HCT116 (cell line): ENCODE data around the gene LDHAL6B. TPM values are rescaled to one million over a fixed set of nuclear protein-coding genes. Genes with fewer than 3 reads are reported as not detected.

Experiments used
- ATAC-seq: fragments of 200-7000 bp; cut with Tn5 transposase; 2 replicates; pipeline ENCODE4 v1.9.1; 2020; ENCODE audit warnings: mild to moderate bottlenecking, moderate library complexity
- BruUV-seq: library from RNA; stranded (reverse); fragments of 400-500 nt; replicated peaks from 2 replicates; lab custom pipeline; 2021; lab: Mats Ljungman, UMichigan
- CTCF ChIA-PET: fragments of 300-600 bp; sonication (Branson Sonifier 250); formaldehyde crosslinking; loops from one replicate; lab custom pipeline; 2021; ENCODE audit warnings: antibody characterized with exemption; lab: Charles Lee
- POLR2A ChIA-PET: fragments of 300-600, 350-600 bp; sonication (Branson Sonifier 250); formaldehyde crosslinking; loops from one replicate; lab custom pipeline; 2021; ENCODE audit warnings: antibody characterized with exemption; lab: Charles Lee
- RAD21 ChIA-PET, 2 experiments: fragments of 300-600 bp; sonication (Branson Sonifier 250); formaldehyde crosslinking; loops; one replicate each; lab custom pipeline; 2023; ENCODE audit warnings: low total read pairs in 2 of 2; ENCODE audit not compliant: uncharacterized antibody in 2 of 2, unreplicated experiment in 2 of 2, low non-redundant PET in 1 of 2; lab: Charles Lee
- DNase-seq: peaks from one replicate; pipeline ENCODE4 v3.0.0-alpha.2; 2010; ENCODE audit warnings: low read depth, low spot score
- H2AFZ ChIP-seq: fragments of 200-600 bp; shearing (Covaris generic), sonication (generic); 2 replicates; pipeline ENCODE4 v1.6.1; 2017; ENCODE audit warnings: low read depth, mixed run types, mixed read lengths, antibody characterized with exemption, low read length; ENCODE audit not compliant: poor library complexity, severe bottlenecking
- H3K27ac ChIP-seq: 2 replicates; pipeline ENCODE4 v1.5.1; 2012; ENCODE audit warnings: low read depth, low read length
- H3K27me3 ChIP-seq: fragments of 200-600 bp; sonication (generic); 2 replicates; pipeline ENCODE4 v1.6.1; 2016; ENCODE audit warnings: mixed run types, low read length, mixed read lengths; ENCODE audit not compliant: insufficient read depth
- H3K36me3 ChIP-seq, 2 experiments: fragments of 200-500 bp in 1 of 2; fragments of 200-600 bp in 1 of 2; sonication (Bioruptor generic) in 1 of 2; sonication (generic) in 1 of 2; 2 replicates each; pipeline versions ENCODE4 v1.5.1 to v1.6.1; 2014 to 2016; ENCODE audit warnings: low read length in 2 of 2, inconsistent platforms in 1 of 2, mixed read lengths in 1 of 2, mixed run types in 1 of 2; ENCODE audit not compliant: insufficient read depth in 2 of 2, control insufficient read depth in 1 of 2
- H3K4me1 ChIP-seq, 2 experiments: fragments of 200-600 bp in 1 of 2; sonication (generic) in 1 of 2; 2 replicates each; pipeline versions ENCODE4 v1.5.1 to v1.6.1; 2012 to 2017; ENCODE audit warnings: low read length in 2 of 2, inconsistent platforms in 1 of 2, mild to moderate bottlenecking in 1 of 2, mixed read lengths in 1 of 2, mixed run types in 1 of 2, moderate library complexity in 1 of 2; ENCODE audit not compliant: insufficient read depth in 2 of 2, control insufficient read depth in 1 of 2
- H3K4me2 ChIP-seq: fragments of 200-600 bp; sonication (generic); 2 replicates; pipeline ENCODE4 v1.6.1; 2017; ENCODE audit warnings: mixed run types, low read length, mixed read lengths
- H3K4me3 ChIP-seq, 2 experiments: fragments of 200-600 bp in 1 of 2; sonication (generic) in 1 of 2; replicated peaks in 1 of 2; 2 replicates each; pipeline ENCODE4 v1.5.1; 2011 to 2016; ENCODE audit warnings: low read length in 2 of 2, control low read depth in 1 of 2, low read depth in 1 of 2, mild to moderate bottlenecking in 1 of 2, mixed read lengths in 1 of 2, mixed run types in 1 of 2
- H3K79me2 ChIP-seq: fragments of 200-600 bp; sonication (generic); 2 replicates; pipeline ENCODE4 v1.6.1; 2017; ENCODE audit warnings: mild to moderate bottlenecking, mixed run types, low read length, moderate library complexity, mixed read lengths; ENCODE audit not compliant: insufficient read depth
- H3K9ac ChIP-seq: fragments of 200-600 bp; sonication (generic); 2 replicates; pipeline ENCODE4 v1.6.1; 2016; ENCODE audit warnings: low read length, mixed read lengths
- H3K9me2 ChIP-seq: fragments of 200-600 bp; sonication (generic), shearing (Covaris generic); 2 replicates; pipeline ENCODE4 v1.6.1; 2017; ENCODE audit warnings: mixed run types, mild to moderate bottlenecking, moderate library complexity; ENCODE audit not compliant: insufficient read depth
- H3K9me3 ChIP-seq, 2 experiments: fragments of 200-500 bp in 1 of 2; fragments of 200-600 bp in 1 of 2; sonication (Bioruptor generic) in 1 of 2; sonication (generic) in 1 of 2; 2 replicates each; pipeline ENCODE4 v1.6.1; 2014 to 2017; ENCODE audit warnings: low read length in 2 of 2, mixed read lengths in 2 of 2, inconsistent platforms in 1 of 2, low read depth in 1 of 2, mild to moderate bottlenecking in 1 of 2, mixed run types in 1 of 2, moderate library complexity in 1 of 2; ENCODE audit not compliant: control insufficient read depth in 1 of 2, insufficient read depth in 1 of 2
- H4K20me1 ChIP-seq: fragments of 200-600 bp; sonication (generic), shearing (Covaris generic); 2 replicates; pipeline ENCODE4 v1.6.1; 2017; ENCODE audit warnings: mixed run types, mild to moderate bottlenecking, moderate library complexity; ENCODE audit not compliant: insufficient read depth
- EGR1 ChIP-seq: IDR thresholded peaks from 2 replicates; pipeline ENCODE4 v1.6.1; 2012; ENCODE audit warnings: low read depth
- ELF1 ChIP-seq: IDR thresholded peaks from 2 replicates; pipeline ENCODE4 v1.6.1; 2012; ENCODE audit warnings: low read depth, borderline replicate concordance
- EZH2 ChIP-seq: fragments of 200-600 bp; sonication (generic); IDR thresholded peaks from 2 replicates; pipeline ENCODE4 v1.6.1; 2017; ENCODE audit warnings: antibody characterized with exemption, mixed run types
- EZH2phosphoT487 ChIP-seq: fragments of 200-600 bp; IDR thresholded peaks from 2 replicates; pipeline ENCODE4 v1.6.1; 2018; ENCODE audit warnings: antibody characterized with exemption, borderline replicate concordance
- JUND ChIP-seq: IDR thresholded peaks from 2 replicates; pipeline ENCODE4 v1.6.1; 2012
- MAX ChIP-seq: IDR thresholded peaks from 2 replicates; pipeline ENCODE4 v1.6.1; 2012
- POLR2A ChIP-seq: IDR thresholded peaks from 2 replicates; pipeline ENCODE4 v1.7.0; 2011; ENCODE audit warnings: borderline replicate concordance; ENCODE audit not compliant: insufficient read depth, insufficient read length; ENCODE audit errors: extremely low read depth
- POLR2AphosphoS5 ChIP-seq: IDR thresholded peaks from 2 replicates; pipeline ENCODE4 v1.6.1; 2011; ENCODE audit warnings: mild to moderate bottlenecking, low read depth, low read length, moderate library complexity
- RAD21 ChIP-seq: IDR thresholded peaks from 2 replicates; pipeline ENCODE4 v1.6.1; 2012; ENCODE audit warnings: low read depth, mild to moderate bottlenecking
- REST ChIP-seq: IDR thresholded peaks from 2 replicates; pipeline ENCODE4 v1.6.1; 2012; ENCODE audit warnings: low read depth
- SRF ChIP-seq: IDR thresholded peaks from 2 replicates; pipeline ENCODE4 v1.6.1; 2012; ENCODE audit warnings: low read depth
- TCF7L2 ChIP-seq: IDR thresholded peaks from 2 replicates; pipeline ENCODE4 v1.7.0; 2011; ENCODE audit warnings: borderline replicate concordance, inconsistent platforms; ENCODE audit not compliant: insufficient read depth, insufficient read length; ENCODE audit errors: extremely low read depth
- YY1 ChIP-seq: IDR thresholded peaks from 2 replicates; pipeline ENCODE4 v1.6.1; 2011; ENCODE audit warnings: low read length, low read depth, moderate library complexity, mild to moderate bottlenecking; ENCODE audit not compliant: insufficient replicate concordance; ENCODE audit errors: extremely low read depth
- ZFX ChIP-seq: fragments of 450-650 bp; IDR thresholded peaks from 2 replicates; pipeline ENCODE4 v1.6.1; 2017
- ZNF274 ChIP-seq: fragments of 200-500 bp; sonication (Bioruptor generic); IDR thresholded peaks from 2 replicates; pipeline ENCODE4 v1.6.1; 2014; ENCODE audit warnings: mild to moderate bottlenecking, low read depth, low read length, inconsistent platforms
- intact Hi-C: fragments of 100-400 bp; cut with micrococcal nuclease; formaldehyde crosslinking; loops from 2 replicates; pipeline ENCODE4 v1.10.0; 2022
- total RNA-seq: library from RNA; stranded (reverse); gene quantifications from one replicate; pipeline ENCODE4 v1.2.1, GENCODE V29; 2021; ENCODE audit not compliant: unreplicated experiment

The LDHAL6B gene
- total RNA-seq, 1 experiment from 2014 or later = not detected

- ATAC-seq (no peak), DNase-seq (no peak)
- intact Hi-C loops = no loop called here
- POLR2A ChIA-PET = no interaction called here
- no peak overlapping the region for H3K4me2 ChIP-seq
- no TSS peak for BruUV-seq
- no peak for TF ChIP-seq MAX
- no peak for TF ChIP-seq POLR2AphosphoS5
- no peak for TF ChIP-seq ZFX
- TF ChIP-seq POLR2A = no peak
- TF ChIP-seq JUND = no peak
- no peak for TF ChIP-seq EZH2
- TF ChIP-seq RAD21 = no peak
- TF ChIP-seq ZNF274 = no peak
- TF ChIP-seq REST = no peak
- no peak for TF ChIP-seq EZH2phosphoT487
- TF ChIP-seq YY1 = no peak
- TF ChIP-seq TCF7L2 = no peak
- TF ChIP-seq EGR1 = no peak
- TF ChIP-seq SRF = no peak
- TF ChIP-seq ELF1 = no peak
- TF ChIP-seq, all 23 proteins: peak for 0
- no peak overlapping the region for H2AFZ ChIP-seq
- no peak overlapping the region for H3K9ac ChIP-seq
- H3K4me3 ChIP-seq = no peak overlapping the region
- no peaks in the 10 kb centered on the region for H3K9me2 ChIP-seq
- no peaks in the 10 kb centered on the region for H4K20me1 ChIP-seq
- RAD21 ChIA-PET = no interaction called here
- CTCF ChIA-PET = no interaction called here
- no peak overlapping the region for H3K27ac ChIP-seq
- H3K27me3 ChIP-seq = no peaks in the 10 kb centered on the region
- H3K4me1 ChIP-seq = peaks cover 1 to 7% of the 10 kb centered on the region in 2 experiments; a peak in 3 of 4 replicates
- H3K36me3 ChIP-seq = peaks cover 11 to 26% of the 10 kb centered on the region in 2 experiments; a peak in 2 of 4 replicates
- H3K79me2 ChIP-seq = no peaks in the 10 kb centered on the region
- no peaks in the 10 kb centered on the region for H3K9me3 ChIP-seq
Observed at GRCh38 chr15:59205839-59206622, 612 bp upstream of the LDHAL6B start.
